Measurements from ENCODE around the gene CPSF4L.

DNA sequence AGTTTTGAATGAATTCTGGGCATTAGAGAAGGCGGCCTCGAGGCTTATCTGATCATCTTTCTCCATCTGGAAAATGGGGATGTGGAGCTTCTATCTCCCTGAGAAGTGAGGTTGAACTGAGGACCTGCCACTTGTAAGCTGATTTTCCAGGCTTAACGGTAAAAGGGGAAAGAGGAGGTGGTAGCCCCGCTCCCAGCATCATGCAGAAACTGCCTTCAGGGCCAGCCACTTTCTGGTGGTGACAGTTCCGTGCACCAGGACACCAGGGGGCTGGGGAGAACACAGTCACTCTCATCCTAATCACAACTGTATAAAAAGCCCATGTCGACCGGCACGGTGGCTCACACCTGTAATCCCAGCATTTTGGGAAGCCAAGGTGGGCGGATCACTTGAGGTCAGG, 20.9 kb upstream of the CPSF4L start:
- TF ChIP-seq, protein P1, sequence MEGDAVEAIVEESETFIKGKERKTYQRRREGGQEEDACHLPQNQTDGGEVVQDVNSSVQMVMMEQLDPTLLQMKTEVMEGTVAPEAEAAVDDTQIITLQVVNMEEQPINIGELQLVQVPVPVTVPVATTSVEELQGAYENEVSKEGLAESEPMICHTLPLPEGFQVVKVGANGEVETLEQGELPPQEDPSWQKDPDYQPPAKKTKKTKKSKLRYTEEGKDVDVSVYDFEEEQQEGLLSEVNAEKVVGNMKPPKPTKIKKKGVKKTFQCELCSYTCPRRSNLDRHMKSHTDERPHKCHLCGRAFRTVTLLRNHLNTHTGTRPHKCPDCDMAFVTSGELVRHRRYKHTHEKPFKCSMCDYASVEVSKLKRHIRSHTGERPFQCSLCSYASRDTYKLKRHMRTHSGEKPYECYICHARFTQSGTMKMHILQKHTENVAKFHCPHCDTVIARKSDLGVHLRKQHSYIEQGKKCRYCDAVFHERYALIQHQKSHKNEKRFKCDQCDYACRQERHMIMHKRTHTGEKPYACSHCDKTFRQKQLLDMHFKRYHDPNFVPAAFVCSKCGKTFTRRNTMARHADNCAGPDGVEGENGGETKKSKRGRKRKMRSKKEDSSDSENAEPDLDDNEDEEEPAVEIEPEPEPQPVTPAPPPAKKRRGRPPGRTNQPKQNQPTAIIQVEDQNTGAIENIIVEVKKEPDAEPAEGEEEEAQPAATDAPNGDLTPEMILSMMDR (IDR thresholded peaks at IDR 0.05; ENCODE audit: low read depth, low read length) = no peak
- TF ChIP-seq POLR2A (IDR thresholded peaks at IDR 0.05; ENCODE audit: extremely low read depth, insufficient read length) = no peak
- TF ChIP-seq, protein P2, sequence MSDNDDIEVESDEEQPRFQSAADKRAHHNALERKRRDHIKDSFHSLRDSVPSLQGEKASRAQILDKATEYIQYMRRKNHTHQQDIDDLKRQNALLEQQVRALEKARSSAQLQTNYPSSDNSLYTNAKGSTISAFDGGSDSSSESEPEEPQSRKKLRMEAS (IDR thresholded peaks at IDR 0.05; ENCODE audit: low read depth, low read length) = no peak

All from NB4 (cell line).